ENCODE data around the gene FHIP1B. TPM values are rescaled to one million over a fixed set of nuclear protein-coding genes. Genes with fewer than 3 reads are reported as not detected.

The FHIP1B gene
- total RNA-seq, 3 donors from 2014 or later: 78.0 to 195 (median 92.1) TPM

DNA sequence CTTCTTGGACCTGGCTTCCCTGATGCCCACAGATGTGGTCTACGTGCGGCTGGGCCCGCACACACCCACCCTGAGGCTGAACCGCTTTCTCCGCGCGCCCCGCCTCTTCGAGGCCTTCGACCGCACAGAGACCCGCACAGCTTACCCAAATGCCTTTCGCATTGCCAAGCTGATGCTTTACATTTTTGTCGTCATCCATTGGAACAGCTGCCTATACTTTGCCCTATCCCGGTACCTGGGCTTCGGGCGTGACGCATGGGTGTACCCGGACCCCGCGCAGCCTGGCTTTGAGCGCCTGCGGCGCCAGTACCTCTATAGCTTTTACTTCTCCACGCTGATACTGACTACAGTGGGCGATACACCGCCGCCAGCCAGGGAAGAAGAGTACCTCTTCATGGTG is 5.7 kb upstream of the FHIP1B start:
- TF ChIP-seq, protein P1, sequence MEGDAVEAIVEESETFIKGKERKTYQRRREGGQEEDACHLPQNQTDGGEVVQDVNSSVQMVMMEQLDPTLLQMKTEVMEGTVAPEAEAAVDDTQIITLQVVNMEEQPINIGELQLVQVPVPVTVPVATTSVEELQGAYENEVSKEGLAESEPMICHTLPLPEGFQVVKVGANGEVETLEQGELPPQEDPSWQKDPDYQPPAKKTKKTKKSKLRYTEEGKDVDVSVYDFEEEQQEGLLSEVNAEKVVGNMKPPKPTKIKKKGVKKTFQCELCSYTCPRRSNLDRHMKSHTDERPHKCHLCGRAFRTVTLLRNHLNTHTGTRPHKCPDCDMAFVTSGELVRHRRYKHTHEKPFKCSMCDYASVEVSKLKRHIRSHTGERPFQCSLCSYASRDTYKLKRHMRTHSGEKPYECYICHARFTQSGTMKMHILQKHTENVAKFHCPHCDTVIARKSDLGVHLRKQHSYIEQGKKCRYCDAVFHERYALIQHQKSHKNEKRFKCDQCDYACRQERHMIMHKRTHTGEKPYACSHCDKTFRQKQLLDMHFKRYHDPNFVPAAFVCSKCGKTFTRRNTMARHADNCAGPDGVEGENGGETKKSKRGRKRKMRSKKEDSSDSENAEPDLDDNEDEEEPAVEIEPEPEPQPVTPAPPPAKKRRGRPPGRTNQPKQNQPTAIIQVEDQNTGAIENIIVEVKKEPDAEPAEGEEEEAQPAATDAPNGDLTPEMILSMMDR (IDR thresholded peaks at IDR 0.05): no peak
- Histone ChIP-seq H3K36me3 (ENCODE audit: low read depth) (no peaks in the 10 kb centered on the region), H3K9me3 (no peaks in the 10 kb centered on the region), H3K4me3 (no peak overlapping the region), H3K4me1 (ENCODE audit: low read depth) (no peaks in the 10 kb centered on the region)
- intact Hi-C loops (cut with DNase I, micrococcal nuclease): loop anchor here in 1 of 2 donors (10.0 kb wide), 1 partner anchor 75 kb away; no protein-coding TSS in a partner anchor
- ATAC-seq (no peak), DNase-seq (no peak)

DNA sequence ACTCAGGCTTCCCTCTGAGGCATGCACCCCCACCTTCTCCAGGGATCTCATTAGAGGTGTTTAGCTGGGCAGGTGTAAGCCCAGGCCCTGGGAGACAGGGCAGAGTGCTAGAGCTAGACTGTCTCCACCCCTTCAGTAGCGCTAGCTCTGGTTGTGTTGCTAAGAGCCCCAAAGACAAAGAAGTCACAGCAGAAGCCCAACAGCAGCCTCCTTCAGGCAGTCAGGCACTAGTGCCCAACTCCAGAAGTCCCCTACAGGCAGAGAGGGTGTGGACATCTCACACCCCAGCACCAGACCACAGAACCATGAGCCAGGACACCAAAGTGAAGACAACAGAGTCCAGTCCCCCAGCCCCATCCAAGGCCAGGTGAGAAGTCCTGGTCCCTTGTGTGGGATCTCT is 4.5 kb upstream of the FHIP1B start, which contains the start of gene CNGA4:
CNGA4 (plus strand) TSS at position 188 of the 400 bp plus-strand sequence; CDS start at position 306, 118 bp downstream.
- Histone ChIP-seq H3K4me1 (ENCODE audit: low read depth) (peaks cover 5% of the 10 kb centered on the region), H3K36me3 (ENCODE audit: low read depth) (peaks cover 4% of the 10 kb centered on the region), H3K9me3 (no peaks in the 10 kb centered on the region), H3K4me3 (no peak within 1 kb of the TSS)
- TF ChIP-seq, protein P1 (IDR thresholded peaks at IDR 0.05): no peak
- intact Hi-C loops (cut with DNase I, micrococcal nuclease): no loop called here
- ATAC-seq (no peak), DNase-seq (no peak)

DNA sequence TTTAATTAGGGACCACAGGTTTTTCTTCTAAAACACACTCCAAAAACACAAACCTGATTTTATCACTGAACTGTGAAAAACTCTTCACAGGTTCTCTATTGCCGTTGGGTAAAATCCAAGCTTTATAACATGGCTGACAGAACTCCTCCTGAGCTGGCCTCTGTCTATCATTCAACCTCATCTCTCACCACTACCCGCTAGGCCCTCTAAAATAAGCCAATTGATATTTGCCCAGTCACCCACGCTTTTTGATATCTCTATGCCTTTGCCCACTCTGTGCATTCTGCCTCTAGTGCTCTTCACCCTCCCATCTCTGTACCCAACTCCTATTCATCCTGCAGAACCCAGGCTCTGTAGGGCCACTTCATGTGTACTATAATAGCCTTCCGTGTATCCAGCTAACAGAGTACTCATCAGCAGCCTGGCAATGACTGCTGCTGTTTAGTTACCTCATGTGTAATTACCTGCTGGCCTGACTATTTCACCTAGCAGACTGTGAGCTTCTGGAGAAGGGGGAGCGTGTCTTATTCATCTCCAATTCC is 3.4 kb upstream of the FHIP1B start:
- intact Hi-C loops (cut with DNase I, micrococcal nuclease): no loop called here
- H3K36me3 ChIP-seq (ENCODE audit: low read depth): peaks cover 4% of the 10 kb centered on the region
- no peak overlapping the region for H3K4me3 ChIP-seq
- peaks cover 15% of the 10 kb centered on the region for H3K4me1 ChIP-seq (ENCODE audit: low read depth)
- DNase-seq (no peak), ATAC-seq (no peak)
- H3K9me3 ChIP-seq: no peaks in the 10 kb centered on the region
- TF ChIP-seq, protein P1 (IDR thresholded peaks at IDR 0.05): no peak

DNA sequence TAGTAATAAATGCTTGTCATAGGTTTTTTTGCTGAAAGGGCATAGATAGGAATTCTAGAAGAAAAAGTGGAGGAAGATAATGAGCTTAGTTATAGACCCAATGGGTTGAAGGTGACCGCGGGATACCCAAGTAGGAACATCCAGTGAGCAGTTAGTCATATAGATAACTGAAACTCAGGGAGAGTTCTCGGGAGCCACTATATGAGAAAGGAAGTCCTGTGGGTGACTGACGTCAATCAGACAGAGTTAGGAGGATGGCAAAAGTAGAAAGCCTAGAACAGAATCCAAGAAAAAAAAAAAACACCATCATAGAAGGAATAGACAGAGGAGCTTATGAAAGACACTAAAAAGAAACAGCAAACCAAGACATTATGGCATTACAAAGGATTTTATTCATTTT is 2.8 kb upstream of the FHIP1B start:
- peaks cover 4% of the 10 kb centered on the region for H3K36me3 ChIP-seq (ENCODE audit: low read depth)
- H3K4me1 ChIP-seq (ENCODE audit: low read depth): peaks cover 15% of the 10 kb centered on the region
- H3K4me3 ChIP-seq: no peak overlapping the region
- no peaks in the 10 kb centered on the region for H3K9me3 ChIP-seq
- DNase-seq (no peak), ATAC-seq (no peak)
- intact Hi-C loops (cut with DNase I, micrococcal nuclease): no loop called here
- TF ChIP-seq, protein P1 (IDR thresholded peaks at IDR 0.05): no peak

DNA sequence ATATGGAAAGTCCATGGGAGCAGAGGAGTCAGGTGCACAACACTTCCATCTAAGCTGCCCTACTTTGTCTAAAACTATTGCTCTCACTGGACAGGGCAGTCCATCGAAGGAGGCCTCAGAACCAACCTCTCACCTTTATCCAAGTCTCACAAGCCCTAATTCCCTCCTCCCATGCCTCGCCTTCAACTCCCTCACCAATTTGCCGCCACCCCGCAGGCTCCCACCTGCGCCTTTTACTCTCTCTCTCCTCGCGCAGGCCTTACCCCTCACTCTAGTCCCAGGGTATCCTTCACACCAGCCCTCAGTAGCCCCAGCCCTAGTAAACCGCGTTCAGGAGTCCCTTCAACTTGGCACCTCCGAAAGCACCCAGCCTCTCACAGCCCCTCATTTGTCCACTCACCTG is 451 bp downstream of the FHIP1B start:
- ATAC-seq: peak; percentile 0
- DNase-seq: no peak
- Histone ChIP-seq H3K9me3 (no peaks in the 10 kb centered on the region), H3K36me3 (ENCODE audit: low read depth) (peaks cover 4% of the 10 kb centered on the region), H3K4me3 (peak overlapping the region; percentile 54), H3K4me1 (ENCODE audit: low read depth) (peaks cover 25% of the 10 kb centered on the region)
- TF ChIP-seq, protein P1 (IDR thresholded peaks at IDR 0.05): no peak
- intact Hi-C loops (cut with DNase I, micrococcal nuclease): no loop called here

DNA sequence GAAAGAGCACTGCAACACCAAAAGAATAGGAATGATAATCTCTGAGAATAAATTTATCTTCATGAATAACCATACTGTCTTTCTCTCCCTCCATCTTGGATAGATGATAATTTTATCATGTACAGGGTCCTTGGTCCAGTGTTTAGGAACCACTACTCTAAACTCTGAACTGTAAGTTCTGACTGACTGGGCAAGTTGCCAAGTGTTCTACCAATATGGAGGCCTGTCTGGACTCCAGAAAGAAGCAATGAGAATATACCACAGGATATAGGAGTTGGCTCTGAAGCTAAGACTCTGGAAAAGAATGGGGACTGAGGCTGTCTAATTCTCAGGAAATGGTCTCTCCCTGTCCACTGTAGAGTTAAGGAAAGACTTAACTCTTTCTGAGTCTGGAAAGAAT is 1.5 kb downstream of the FHIP1B start:
- intact Hi-C loops (cut with DNase I, micrococcal nuclease): no loop called here
- Histone ChIP-seq H3K9me3 (no peaks in the 10 kb centered on the region), H3K36me3 (ENCODE audit: low read depth) (peaks cover 4% of the 10 kb centered on the region), H3K4me3 (no peak overlapping the region), H3K4me1 (ENCODE audit: low read depth) (peaks cover 29% of the 10 kb centered on the region)
- DNase-seq (no peak), ATAC-seq (no peak)
- TF ChIP-seq, protein P1 (IDR thresholded peaks at IDR 0.05): no peak
